ENCODE data around the gene PCGF1. TPM values are rescaled to one million over a fixed set of nuclear protein-coding genes. Genes with fewer than 3 reads are reported as not detected.
"Not testable (repeated sequence)": the region's sequence is repeated elsewhere in the genome, so short reads cannot be mapped to it uniquely, and the experiment has no call there.

Gene PCGF1
- total and polyA plus RNA-seq, 2 of the 8 experiments (the other 6 are each of a cell fraction or from before 2014, with no cell fraction given): 10.0 to 23.7 TPM

DNA sequence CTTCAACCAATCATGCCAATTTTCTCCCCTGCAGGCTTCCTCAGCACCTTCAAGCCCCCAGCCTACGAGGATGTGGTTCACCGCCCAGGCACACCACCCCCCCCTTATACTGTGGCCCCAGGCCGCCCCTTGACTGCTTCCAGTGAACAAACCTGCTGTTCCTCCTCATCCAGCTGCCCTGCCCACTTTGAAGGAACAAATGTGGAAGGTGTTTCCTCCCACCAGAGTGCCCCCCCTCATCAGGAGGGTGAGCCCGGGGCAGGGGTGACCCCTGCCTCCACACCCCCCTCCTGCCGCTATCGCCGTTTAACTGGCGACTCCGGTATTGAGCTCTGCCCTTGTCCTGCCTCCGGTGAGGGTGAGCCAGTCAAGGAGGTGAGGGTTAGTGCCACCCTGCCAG is 47.3 kb downstream of the PCGF1 start:
- H2BK120ac ChIP-seq (replicated peaks; ENCODE audit: low read depth, low read length); H3K9me3 ChIP-seq (ENCODE audit: insufficient read depth in 2 of 2, low read depth in 1 of 2, low read length in 1 of 2); H4K8ac ChIP-seq (ENCODE audit: extremely low read depth, insufficient read depth, low read length); H3K9ac ChIP-seq (replicated peaks in 1 of 4; ENCODE audit: extremely low read depth in 1 of 4, low read depth in 3 of 4, low read length in 3 of 4); H4K20me1 ChIP-seq (replicated peaks in 1 of 2; ENCODE audit: control insufficient read depth in 1 of 2, insufficient read depth in 2 of 2, low read length in 2 of 2); H2AFZ ChIP-seq (ENCODE audit: low read length); FAIRE-seq; H3K56ac ChIP-seq (replicated peaks; ENCODE audit: insufficient read length, low read depth, low read length); H3K14ac ChIP-seq (ENCODE audit: insufficient read length); H3K27ac ChIP-seq (ENCODE audit: low read depth, low read length); H2BK15ac ChIP-seq (ENCODE audit: low read length); H2BK20ac ChIP-seq (ENCODE audit: low read length); H3K79me1 ChIP-seq (ENCODE audit: low read depth, low read length); H2AK5ac ChIP-seq (ENCODE audit: low read depth, low read length); H2BK5ac ChIP-seq (ENCODE audit: low read depth, low read length); H3K27me3 ChIP-seq (replicated peaks in 1 of 4; ENCODE audit: control insufficient read depth in 3 of 4, extremely low read depth in 1 of 4, insufficient read depth in 3 of 4, low read length in 3 of 4); H3K4ac ChIP-seq (replicated peaks; ENCODE audit: insufficient read length, low read depth, low read length); H2BK12ac ChIP-seq (ENCODE audit: low read depth, low read length); H3K23ac ChIP-seq (ENCODE audit: insufficient read length); H3K4me3 ChIP-seq (ENCODE audit: extremely low read depth in 1 of 4, insufficient read depth in 2 of 4, low read depth in 3 of 4, low read length in 4 of 4); H4K5ac ChIP-seq (ENCODE audit: insufficient read length, low read depth, low read length); H3K18ac ChIP-seq (ENCODE audit: extremely low read depth, low read length); DNase-seq (ENCODE audit: low read depth in 1 of 2, low spot score in 2 of 2); H3K4me2 ChIP-seq (ENCODE audit: insufficient read depth in 1 of 2, low read depth in 2 of 2, low read length in 2 of 2); H4K91ac ChIP-seq (replicated peaks; ENCODE audit: insufficient read length, low read length): not testable (repeated sequence)
- peaks cover 0 to 12% (median 2%) of the 10 kb centered on the region in 4 experiments; a peak in 4 of 8 replicates for H3K36me3 ChIP-seq (ENCODE audit: control insufficient read depth in 2 of 4, insufficient read depth in 4 of 4, low read length in 3 of 4)
- H3K79me2 ChIP-seq (ENCODE audit: control insufficient read depth in 1 of 2, insufficient read depth in 2 of 2, low read length in 2 of 2): peaks cover 0 to 15% of the 10 kb centered on the region in 2 experiments; a peak in 1 of 4 replicates
- peaks cover 0 to 10% (median 2%) of the 10 kb centered on the region in 4 experiments; a peak in 5 of 7 replicates for H3K4me1 ChIP-seq (replicated peaks in 1 of 4; ENCODE audit: control insufficient read depth in 3 of 4, insufficient read depth in 4 of 4, low read length in 3 of 4)
- ChIA-PET CTCF (ENCODE audit: partially characterized antibody) (interaction anchor here (1.0 to 10.5 kb wide), 7 partner anchors 14 to 128 kb away, joined by 3 to 86 read pairs (median 6); partner anchors contain the start of genes CCDC142, MRPL53 and TTC31), POLR2A (ENCODE audit: partially characterized antibody) (interaction anchor here (1.1 to 10.5 kb wide), 4 partner anchors 13 to 98 kb away, joined by 4 to 89 read pairs (median 76); partner anchors contain the start of genes CCDC142, MRPL53, RTKN and TTC31)
- WGBS, 2 experiments (ENCODE audit: extremely low coverage in 1 of 2, insufficient coverage in 1 of 2, insufficient read length in 1 of 2, insufficient replicate concordance in 2 of 2, low coverage in 1 of 2, low lambda C conversion rate in 2 of 2, missing lambda C conversion rate in 1 of 2): 94% methylated on average over 9 of the region's 10 CpGs; no CpG with 5 or more reads in 1 of the 2 experiments
- H3K23me2 ChIP-seq (ENCODE audit: low read depth, low read length): peaks cover 21% of the 10 kb centered on the region
